BE2C (cell line): ENCODE results near the gene ABCC8.
A peak's percentile ranks its signal among the peaks of the same experiment; 100 is the strongest.

Source experiments
- DNase-seq: peaks from one replicate; pipeline ENCODE4 v3.0.0-alpha.2; 2020
- H3K27me3 ChIP-seq: fragments of 250-450 bp; sonication (Bioruptor Pico); 2 replicates; pipeline ENCODE4 v1.5.1; 2020; ENCODE audit warnings: mild to moderate bottlenecking
- H3K36me3 ChIP-seq: fragments of 250-450 bp; sonication (Bioruptor Pico); 2 replicates; pipeline ENCODE4 v1.5.1; 2020; ENCODE audit warnings: mild to moderate bottlenecking
- H3K4me1 ChIP-seq: fragments of 250-450 bp; sonication (Bioruptor Pico); 2 replicates; pipeline ENCODE4 v1.5.1; 2020
- H3K4me3 ChIP-seq: 2 replicates; pipeline ENCODE4 v1.5.1; 2011; ENCODE audit warnings: low read depth, low read length
- H3K9me3 ChIP-seq: fragments of 250-450 bp; sonication (Bioruptor Pico); 2 replicates; pipeline ENCODE4 v1.5.1; 2020
- CTCF ChIP-seq: IDR thresholded peaks from 2 replicates; pipeline ENCODE4 v1.5.1; 2012; ENCODE audit warnings: mild to moderate bottlenecking, low read depth, low read length

The ABCC8 gene

GRCh38 chr11:17391493-17392355 lies 84.9 kb downstream of the ABCC8 start:
- no peak for DNase-seq
- no peak for TF ChIP-seq CTCF
- H3K27me3 ChIP-seq, result no peaks in the 10 kb centered on the region
- no peaks in the 10 kb centered on the region for H3K36me3 ChIP-seq
- H3K4me1 ChIP-seq, result no peaks in the 10 kb centered on the region
- no peaks in the 10 kb centered on the region for H3K9me3 ChIP-seq
- H3K4me3 ChIP-seq, result no peak overlapping the region

- no peaks in the 10 kb centered on the region for H3K4me1 ChIP-seq
- H3K4me3 ChIP-seq, result peak overlapping the region; percentile 53
- no peak for DNase-seq
- H3K27me3 ChIP-seq, result no peaks in the 10 kb centered on the region
- no peaks in the 10 kb centered on the region for H3K36me3 ChIP-seq
- no peaks in the 10 kb centered on the region for H3K9me3 ChIP-seq
- TF ChIP-seq CTCF, result no peak
Measured at GRCh38 chr11:17389957-17390649, 86.5 kb downstream of the ABCC8 start.

GRCh38 chr11:17389211-17389956 lies 87.3 kb downstream of the ABCC8 start:
- H3K27me3 ChIP-seq, result no peaks in the 10 kb centered on the region
- H3K36me3 ChIP-seq, result no peaks in the 10 kb centered on the region
- peak; percentile 38 for TF ChIP-seq CTCF
- H3K4me3 ChIP-seq, result peak overlapping the region; percentile 53
- DNase-seq, result peak; percentile 73
- no peaks in the 10 kb centered on the region for H3K9me3 ChIP-seq
- no peaks in the 10 kb centered on the region for H3K4me1 ChIP-seq

GRCh38 chr11:17388609-17389210 lies 87.9 kb downstream of the ABCC8 start, which contains the start of gene KCNJ11:
Gene KCNJ11, minus strand, starts transcription at chr11:17388659. Its CDS starts 568 bp downstream, at chr11:17388091.
- Histone ChIP-seq H3K27me3 (no peaks in the 10 kb centered on the region), H3K4me3 (peak within 1 kb of the TSS; percentile 53), H3K9me3 (no peaks in the 10 kb centered on the region), H3K4me1 (no peaks in the 10 kb centered on the region), H3K36me3 (no peaks in the 10 kb centered on the region)
- DNase-seq, result no peak
- no peak for TF ChIP-seq CTCF

GRCh38 chr11:17387811-17388210 lies 88.8 kb downstream of the ABCC8 start:
- H3K4me3 ChIP-seq, result no peak overlapping the region
- H3K36me3 ChIP-seq, result no peaks in the 10 kb centered on the region
- H3K27me3 ChIP-seq, result no peaks in the 10 kb centered on the region
- no peak for DNase-seq
- no peak for TF ChIP-seq CTCF
- no peaks in the 10 kb centered on the region for H3K9me3 ChIP-seq
- no peaks in the 10 kb centered on the region for H3K4me1 ChIP-seq
